GM19328 (cell line): Measurements from ENCODE around the gene PDE11A.

Experiments used
- ATAC-seq: cut with Tn5 transposase; IDR thresholded peaks from one replicate; pipeline ENCODE4 v1.9.1; 2021; ENCODE audit warnings: mild to moderate bottlenecking, moderate library complexity; ENCODE audit not compliant: unreplicated experiment

PDE11A gene

DNA sequence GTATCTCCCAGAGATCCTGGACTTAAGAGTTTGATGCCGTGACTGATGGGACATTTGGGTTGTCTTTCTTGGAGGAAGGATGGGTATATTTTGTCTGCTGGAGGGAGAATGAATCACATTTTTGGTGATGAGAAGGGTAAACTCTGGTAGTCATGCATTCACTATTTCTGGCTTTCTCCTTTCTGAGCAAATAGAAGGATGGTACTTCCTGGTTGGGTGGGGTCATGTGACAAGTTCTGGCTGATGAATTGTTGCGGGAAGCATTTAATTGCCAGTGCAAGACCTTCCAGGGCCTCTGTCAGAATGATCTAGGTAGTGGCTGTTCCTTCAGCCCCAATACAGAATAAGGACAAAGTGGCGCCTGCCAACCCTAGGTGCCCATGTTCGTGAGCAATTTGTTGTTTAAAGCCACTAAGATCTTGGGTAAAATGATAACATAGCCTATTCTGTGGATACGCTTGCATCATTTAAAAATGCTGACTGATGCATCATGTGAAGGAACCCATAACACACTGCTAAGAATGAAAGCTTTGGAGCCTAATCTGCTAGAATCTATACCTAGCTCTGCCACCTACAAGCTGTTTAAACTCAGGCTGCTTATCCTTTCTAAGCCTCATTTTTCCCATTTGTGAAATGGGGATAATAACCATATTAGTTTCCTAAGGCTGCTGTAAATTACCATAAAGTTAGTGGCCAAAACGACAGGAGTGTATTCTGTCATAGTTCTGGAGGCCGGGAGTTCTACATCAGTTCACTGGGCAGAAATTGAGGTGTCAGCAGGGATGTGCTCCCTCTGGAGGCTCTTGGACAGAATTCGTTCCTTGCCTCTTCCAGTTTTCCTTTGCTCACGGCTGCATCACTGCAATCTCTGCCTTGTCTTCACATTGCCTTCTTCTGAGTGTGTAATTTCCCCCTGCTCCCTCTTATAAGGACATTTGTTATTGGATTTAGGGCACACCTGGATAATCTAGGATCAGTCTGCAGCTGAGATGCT lies 398.7 kb downstream of the PDE11A start:
- no peak for ATAC-seq

DNA sequence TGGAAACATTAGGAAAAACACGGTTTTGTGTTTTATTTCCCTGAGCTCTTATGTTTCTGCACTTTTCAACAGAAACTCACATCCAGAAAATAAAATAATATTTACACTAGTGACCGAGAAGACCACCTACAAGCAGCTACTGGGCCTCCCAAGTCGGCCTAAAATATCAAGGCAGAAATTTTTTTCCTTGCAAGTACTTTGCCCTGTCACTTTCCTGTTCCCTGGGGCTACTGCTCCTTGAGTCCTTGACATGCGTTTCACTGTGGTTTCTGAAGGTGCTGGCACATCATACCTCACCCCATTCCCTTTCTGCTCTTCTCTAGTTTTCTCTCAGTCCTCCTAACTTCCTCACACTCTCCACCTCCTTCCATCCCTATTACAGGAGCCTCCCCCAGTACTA lies 400.9 kb downstream of the PDE11A start:
- no peak for ATAC-seq

DNA sequence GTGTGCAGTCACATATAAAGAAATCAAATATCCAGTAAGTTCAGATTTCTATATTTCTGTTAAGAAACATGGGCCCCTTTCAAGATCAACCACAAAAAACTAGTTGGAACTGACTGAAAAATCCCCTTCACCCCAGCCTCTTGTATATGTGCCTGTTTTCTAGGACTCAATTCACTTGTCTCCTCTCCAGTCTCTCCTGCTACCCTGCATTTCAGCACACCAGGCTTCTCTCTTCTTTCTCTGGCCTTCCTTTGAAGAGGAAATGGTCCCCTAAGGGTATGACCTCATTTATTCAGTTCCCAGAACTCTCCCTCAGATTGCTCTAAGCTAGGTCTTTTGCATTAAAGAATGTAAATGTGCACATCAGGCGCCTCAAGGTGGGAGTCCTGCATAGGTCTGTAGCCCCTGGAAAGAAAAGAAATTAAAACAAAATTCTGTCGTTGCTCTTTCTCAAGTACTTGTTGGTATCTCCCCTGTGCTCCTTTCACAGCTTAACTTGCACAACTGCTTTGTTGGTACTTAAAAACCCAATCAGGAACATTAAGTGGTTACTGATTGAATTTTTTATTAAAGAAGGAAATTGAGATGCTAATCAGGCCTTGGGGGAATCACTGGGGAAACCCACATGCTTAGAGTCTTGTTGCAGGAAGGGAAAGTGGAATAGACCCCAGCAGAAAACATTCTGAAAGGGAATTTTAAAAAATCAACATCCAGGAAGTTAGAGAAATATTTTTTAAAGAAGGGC lies 401.6 kb downstream of the PDE11A start:
- no peak for ATAC-seq

DNA sequence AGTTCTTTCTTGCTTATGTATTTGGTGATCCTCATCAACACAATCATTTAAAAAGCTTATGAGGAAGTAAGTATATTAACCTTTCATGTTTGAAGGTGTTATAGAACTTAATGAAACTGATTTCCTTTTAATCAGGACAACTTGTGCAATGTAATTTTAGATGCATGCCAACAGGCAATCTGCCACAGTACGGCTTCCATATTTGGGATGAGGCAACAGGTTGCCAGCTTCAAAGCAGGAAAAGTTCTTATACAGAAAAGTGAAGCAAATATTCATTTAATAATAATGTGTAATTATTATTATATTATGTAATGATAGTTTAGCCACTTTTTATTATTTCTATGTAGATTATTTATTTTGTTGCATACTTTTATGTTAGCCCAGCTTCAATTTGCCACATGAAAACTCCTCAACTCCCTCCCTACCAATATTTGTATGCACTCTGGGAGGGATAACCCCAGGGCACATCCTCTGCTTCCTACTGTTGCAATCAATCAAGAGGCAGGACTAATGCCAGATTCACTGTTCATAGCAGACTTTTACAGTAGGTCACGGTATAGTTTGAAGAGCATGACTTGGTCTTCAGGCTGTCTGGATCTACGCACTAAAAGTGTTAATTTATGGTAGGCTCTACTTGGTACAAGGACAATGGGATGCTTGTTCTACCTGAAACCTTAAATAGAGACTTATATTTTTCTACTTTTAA lies 402.8 kb downstream of the PDE11A start:
- no peak for ATAC-seq

DNA sequence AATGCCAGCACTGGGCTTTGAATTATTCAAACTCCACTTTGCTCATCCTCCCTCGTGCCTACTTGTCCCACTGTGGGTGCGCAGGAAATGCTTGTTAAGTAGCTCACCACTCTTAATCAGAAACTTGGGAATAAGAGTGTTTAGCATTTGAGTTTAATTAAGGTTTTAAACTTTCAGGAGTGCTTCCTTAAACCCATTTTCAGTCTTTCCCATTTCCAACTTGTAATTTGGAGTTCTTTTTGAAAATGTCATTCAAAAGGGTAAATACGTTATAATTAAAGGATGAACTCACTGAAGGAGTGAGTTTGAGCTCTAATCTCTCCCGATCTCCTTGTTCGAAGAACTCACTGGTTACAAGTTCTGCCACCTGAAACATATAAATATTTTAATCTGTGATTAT lies 403.4 kb downstream of the PDE11A start:
- ATAC-seq: no peak

DNA sequence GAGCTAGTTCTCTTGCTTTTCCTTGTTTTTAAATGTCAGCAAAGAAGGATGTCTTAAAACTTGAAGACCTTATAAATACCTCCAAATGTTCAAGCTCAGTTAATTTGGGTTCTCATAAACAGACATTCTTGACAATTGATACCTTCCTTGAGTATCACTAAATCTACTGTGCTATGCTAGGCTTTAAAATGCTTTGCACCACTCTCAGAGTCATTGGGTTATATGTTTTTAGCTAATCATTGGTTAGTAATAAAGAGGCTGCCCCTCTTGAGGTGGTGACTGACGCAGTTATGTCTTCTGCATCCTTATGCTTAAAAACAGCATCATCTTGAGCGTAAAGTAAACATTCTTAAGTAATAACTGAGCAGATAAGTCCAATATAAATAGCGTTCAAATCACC lies 404.0 kb downstream of the PDE11A start:
- ATAC-seq: no peak

DNA sequence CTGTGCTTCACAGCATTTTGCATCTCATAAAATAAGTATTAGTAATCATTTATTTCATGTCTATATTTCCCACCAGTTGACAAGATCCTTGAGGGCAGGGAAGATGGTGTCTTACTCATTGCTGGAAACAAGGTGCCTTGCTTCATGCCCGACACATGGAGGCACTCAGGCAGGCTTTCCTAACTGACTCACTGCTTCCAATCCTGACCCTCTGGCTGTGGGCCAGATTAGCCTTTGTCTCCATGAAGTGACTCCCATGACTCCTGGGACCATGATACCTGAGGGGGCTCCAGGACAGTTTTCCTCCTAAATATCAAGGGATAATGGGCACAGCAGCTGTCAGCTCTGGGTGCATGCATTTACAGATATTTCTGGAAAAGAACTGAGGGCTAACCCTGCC lies 405.0 kb downstream of the PDE11A start:
- ATAC-seq: no peak

DNA sequence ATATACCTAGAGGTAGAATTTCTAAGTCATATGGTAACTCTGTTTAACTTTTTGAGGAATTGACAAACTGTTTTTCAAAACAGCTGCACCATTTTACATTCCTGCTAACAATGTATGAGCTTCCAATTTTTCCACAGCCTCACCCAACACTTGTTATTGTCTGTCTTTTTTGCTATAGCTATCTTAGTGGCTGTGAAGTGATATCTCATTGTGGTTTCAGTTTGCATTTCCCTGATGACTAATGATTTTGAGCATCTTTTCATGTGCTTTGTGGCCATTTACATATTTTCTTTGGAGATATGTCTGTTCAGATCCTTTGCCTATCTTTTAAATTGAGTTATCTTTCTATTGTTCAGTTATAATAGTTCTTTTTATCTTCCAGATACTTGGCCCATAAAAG lies 406.2 kb downstream of the PDE11A start:
- no peak for ATAC-seq

DNA sequence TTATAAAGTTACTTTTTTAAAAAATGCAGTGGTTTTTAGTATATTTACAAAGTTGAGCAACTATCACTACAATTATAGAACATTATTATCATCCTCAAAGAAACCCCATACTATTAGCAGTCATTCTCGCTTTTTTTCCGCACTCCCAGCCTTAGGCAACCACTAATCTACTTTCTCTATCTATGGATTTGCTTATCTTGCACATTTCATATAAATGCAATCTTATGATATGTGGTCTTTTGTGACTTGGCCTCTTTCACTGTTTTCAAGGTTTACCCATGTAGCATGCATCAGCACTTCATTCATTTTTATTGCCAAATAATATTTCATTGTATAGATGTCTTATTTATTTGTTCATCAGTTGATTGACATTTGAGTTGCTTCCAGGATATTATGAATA lies 406.6 kb downstream of the PDE11A start:
- no peak for ATAC-seq

DNA sequence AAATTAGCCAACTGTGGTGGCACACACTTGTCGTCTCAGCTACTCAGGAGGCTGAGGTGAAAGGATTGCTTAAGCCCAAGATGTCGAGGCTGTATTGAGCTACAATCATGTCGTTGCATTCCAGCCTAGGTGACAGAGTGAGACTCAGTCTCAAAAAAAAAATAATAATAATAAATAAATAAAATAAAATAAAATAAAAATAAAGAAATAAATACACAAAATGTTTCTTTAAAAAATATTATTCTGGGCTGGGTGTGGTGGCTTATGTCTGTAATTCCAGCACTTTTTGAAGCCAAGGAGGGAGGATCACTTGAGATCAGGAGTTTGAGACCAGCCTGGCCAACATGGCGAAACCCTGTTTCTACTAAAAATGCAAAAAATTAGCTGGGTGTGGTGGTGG lies 407.2 kb downstream of the PDE11A start:
- no peak for ATAC-seq

DNA sequence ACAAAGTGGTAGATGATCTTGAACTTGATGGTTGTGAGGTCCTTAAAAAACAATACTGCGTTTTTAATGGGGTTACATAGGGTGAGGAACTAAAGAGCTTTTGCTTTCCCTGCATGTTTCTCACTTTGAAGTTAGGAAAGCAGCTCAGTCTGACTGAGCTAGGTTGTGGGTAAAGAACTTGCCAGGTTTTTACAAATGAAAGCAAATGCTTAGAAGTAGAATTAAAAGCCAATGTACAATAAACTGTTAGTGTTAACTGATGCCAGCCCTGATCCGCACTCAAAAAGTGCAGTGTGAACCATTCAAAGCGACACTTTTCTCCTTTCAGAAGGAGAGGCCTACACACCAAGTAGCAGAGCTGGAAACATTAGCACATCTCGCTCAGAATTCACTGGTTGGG lies 409.7 kb downstream of the PDE11A start:
- no peak for ATAC-seq

DNA sequence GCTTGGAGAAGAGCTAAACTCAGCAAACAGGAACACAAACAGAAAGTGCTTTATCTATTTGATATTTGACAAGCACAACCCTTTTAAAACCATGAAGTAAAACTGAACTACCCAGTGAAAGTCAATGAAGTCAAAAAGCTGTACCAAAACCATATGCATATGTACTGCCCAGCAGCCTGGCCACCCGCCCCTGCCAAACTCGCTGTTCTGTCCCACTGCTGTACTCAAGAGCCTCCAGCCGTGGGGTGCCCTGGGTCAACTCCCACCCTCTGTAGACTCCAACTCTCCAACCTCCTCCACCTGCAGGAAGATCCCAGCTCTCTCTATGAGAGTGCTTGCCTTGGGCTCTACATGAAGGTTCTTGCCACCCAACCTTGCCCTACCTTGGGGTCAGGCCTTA lies 411.8 kb downstream of the PDE11A start:
- ATAC-seq: no peak

DNA sequence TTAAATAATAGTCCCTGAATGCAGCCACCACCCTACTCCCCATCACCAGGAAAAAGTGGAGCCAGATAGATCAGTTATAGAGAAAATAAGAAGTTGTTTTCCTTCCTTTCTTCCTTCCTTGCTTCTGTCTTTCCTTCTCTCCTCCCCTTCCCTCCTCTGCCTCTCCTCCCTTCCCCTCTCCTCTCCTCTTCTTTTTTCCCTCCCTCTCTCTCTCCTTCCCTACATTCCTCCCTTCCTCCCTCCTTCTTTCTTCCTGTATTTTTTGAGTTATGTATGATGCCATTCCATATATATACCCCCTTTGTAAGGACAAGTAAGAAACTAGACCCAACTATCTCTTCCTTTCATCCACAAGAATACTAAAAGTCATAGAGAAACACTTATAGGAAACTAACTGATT lies 414.3 kb downstream of the PDE11A start:
- no peak for ATAC-seq

DNA sequence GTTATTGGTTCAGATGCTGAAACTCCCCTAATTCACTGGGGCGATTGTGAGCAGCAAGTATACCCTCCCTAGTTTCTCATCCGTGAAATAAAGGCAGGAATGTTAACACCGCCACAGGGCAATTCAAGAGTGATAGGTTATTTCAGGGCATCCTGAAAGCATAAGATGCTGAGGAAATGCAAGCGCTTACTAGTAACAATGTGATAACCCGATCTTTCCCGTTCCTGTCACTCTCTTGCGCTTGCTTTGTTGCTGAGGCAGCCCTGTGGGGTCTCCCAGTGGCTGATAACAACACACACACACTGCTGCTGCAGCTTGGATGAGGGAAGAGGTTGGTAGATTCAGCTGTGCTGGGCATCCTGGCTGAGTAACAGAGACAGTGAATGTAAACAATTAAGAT lies 420.7 kb downstream of the PDE11A start:
- no peak for ATAC-seq

DNA sequence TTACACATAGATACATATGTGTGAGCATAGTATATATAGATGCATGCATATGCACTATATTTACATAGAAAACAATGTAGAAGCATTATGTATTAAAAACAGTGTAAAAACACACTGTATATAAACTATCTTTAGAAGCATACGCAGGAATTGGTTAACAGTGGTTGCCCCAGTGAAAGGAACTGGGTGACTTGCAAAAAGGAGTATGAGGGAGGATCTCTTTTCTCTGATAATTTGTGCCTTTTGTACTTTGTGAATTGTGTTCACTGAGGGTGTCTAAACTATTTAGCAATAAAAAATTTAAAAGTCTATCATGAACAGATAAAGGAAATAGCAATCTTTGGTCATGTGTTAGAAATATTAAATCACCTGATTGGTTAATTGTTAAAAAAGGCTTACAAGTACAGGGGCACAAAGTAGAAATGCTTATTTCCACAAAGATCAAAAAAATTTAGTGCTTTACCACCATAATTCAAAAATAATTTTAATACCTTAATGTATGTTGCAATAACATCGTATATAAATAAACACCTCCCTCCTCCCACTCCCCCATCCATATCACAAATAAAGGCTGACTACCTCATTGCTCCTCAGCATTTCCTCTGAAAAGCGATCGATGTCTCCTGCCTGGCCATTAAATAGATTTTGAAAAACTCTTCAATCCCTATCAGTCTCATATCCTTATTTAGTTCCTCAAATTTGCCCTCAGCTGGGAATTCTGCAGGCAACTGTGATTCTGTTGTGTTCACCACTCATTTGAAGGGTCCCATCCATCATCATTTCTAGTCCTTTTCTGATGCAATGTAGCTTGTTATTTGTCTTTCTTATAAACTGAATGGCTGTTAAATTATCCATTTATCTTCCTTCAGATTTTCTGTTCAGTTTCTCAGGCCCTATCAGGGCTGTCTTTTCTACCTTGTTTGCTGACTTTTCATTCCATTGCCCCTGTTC lies 422.7 kb downstream of the PDE11A start:
- no peak for ATAC-seq

DNA sequence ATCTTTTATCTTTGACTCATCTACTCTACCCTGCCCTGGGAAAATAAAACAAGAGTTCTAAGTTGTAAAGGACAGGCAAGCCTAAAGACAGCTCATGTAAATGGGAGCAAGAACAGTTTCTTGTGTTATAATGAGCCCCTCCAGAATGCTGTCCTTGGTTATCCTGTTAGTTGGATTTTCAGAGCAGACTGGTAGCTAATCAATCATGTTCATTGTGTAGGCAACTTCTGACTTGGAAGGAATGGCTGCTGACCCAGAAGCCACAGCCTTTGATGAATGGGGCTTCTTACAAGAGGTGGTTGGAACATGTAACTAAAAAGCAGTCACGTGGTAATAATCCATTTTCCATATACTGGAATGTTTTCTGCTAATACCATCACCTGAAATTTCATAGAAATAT lies 425.8 kb downstream of the PDE11A start:
- ATAC-seq: no peak

DNA sequence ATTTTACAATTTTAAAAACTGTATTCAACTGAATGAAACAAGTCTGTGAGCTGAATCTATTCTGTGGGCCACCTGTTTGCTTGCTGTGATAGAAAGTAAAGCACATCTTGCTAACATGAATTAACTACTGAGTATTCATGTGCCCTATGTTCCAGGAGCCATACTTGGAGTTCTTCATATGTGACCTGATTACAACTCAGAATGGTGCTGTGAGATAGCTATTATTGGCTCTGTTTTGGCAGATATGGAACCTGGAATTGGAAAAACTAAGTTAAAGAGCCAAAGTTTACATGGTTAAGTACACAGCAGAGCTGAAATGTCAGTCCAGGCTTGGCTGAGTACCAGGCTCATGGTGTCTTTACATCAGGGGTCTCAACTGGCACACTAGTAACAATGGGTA lies 426.3 kb downstream of the PDE11A start:
- ATAC-seq: no peak

DNA sequence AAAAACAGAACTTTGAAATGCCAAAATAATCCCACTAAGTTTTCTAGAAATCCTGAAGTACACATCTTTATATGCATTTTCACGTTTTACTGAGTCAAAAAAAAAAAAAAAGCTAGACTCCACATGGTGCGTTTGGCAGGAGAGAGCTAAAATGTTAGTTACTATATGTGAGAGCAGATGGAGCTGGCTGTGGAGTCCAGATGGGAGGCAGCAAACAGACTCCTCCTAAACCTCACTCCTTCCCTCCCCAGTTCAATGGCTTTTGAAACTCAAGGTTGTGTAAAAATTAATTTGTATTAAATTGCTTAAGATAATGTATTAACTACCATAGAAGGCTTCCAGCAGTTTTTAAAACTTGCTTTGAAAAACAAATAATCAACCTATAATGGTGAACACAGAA lies 431.2 kb downstream of the PDE11A start:
- no peak for ATAC-seq

DNA sequence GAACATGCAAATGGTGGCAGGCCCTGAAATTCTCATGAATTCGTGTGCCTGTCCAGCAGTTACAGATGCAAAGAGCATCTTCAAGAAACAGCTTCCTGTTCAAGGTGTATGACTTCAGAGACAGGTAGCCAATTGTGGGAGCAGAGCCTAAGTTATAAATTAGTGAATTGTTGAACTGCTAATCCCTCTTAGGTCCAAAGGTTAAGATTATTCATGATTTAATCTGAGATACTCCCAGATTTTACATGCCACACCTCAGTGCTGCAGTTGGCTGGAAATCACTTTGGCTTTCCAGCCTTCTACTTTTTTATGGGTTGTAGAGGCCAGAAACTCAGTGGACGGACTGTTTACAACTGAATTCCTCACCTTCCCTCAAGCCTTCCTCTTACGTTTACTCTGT lies 432.2 kb downstream of the PDE11A start:
- no peak for ATAC-seq

DNA sequence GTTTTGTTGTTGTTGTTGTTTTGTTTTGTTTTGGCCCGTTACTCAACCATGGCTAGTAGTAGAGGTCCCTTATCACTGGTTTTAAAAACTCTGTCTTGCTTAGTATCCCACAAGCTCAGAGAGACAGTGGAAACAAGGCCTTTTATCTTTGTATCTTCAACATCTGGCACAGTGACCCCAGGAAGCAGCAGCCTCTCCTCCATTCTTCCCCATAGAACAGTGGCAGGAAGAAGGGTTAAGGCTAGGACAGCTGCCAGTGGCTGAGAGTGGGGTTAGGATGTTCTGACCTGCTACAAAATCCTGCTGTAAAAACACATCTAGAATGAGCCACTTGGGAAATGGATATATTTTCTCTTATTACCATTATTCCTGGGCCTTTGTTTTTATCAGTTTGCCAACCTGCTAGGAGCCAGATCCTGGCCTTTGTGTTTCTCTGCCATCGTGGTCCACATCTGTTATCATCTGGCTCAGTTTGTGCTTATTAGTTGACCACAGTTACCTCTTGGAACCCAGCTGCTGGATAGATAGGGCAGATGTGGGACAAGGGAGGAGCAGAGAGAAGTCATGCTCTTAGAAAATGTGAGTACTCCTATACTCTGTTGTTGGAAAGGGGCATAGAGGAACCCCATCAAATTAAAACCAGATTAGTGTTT lies 433.2 kb downstream of the PDE11A start:
- ATAC-seq: no peak
